Activated CD8-positive, alpha-beta T cell treated with anti-CD3 and anti-CD28 coated beads, Interleukin-2, amount 10 ng/mL, durations not matched to agents 7 days and 5 days (primary cell): ENCODE measurements around the gene RGS9. TPM values are rescaled to one million over a fixed set of nuclear protein-coding genes. Genes with fewer than 3 reads are reported as not detected.

Source experiments
- ATAC-seq: fragments of 150-1000 bp; cut with Tn5 transposase; one replicate; pipeline ENCODE4 v1.10.0; 2021; ENCODE audit warnings: moderate library complexity
- CTCF ChIA-PET: fragments of 350-600 bp; sonication (Branson Sonifier 250); formaldehyde crosslinking; loops from one replicate; lab custom pipeline; 2021; ENCODE audit warnings: antibody characterized with exemption; lab: Charles Lee
- POLR2A ChIA-PET: fragments of 350-600 bp; sonication (Branson Sonifier 250); formaldehyde crosslinking; loops from one replicate; lab custom pipeline; 2021; ENCODE audit warnings: antibody characterized with exemption; lab: Charles Lee
- DNase-seq: peaks from one replicate; pipeline ENCODE4 v3.0.0-alpha.2; 2020
- H3K27ac Mint-ChIP-seq: one replicate; pipeline ENCODE4 v1.8.0; 2021; ENCODE audit warnings: mild to moderate bottlenecking, mixed read lengths
- H3K27me3 Mint-ChIP-seq: one replicate; pipeline ENCODE4 v1.8.0; 2021; ENCODE audit warnings: low read depth, mixed read lengths
- H3K36me3 Mint-ChIP-seq: one replicate; pipeline ENCODE4 v1.8.0; 2021; ENCODE audit warnings: low read depth, mixed read lengths
- H3K4me1 Mint-ChIP-seq: one replicate; pipeline ENCODE4 v1.8.0; 2021; ENCODE audit warnings: low read depth, mixed read lengths
- H3K4me3 Mint-ChIP-seq: one replicate; pipeline ENCODE4 v1.8.0; 2021; ENCODE audit warnings: mild to moderate bottlenecking, mixed read lengths
- H3K9me3 Mint-ChIP-seq: one replicate; pipeline ENCODE4 v1.8.0; 2022; ENCODE audit warnings: mixed read lengths; ENCODE audit not compliant: insufficient read depth
- total RNA-seq, 2 experiments: library from RNA; stranded (reverse); gene quantifications; one replicate each; pipeline ENCODE4 v1.2.3, GENCODE V29; 2021

RGS9 gene
- total RNA-seq, 2 experiments from 2014 or later = 4.8 to 5.7 TPM

GRCh38 chr17:65236321-65236720 lies 99.2 kb downstream of the RGS9 start:
- DNase-seq = no peak
- ATAC-seq = no peak
- H3K36me3 Mint-ChIP-seq = no peaks in the 10 kb centered on the region
- no peak overlapping the region for H3K27ac Mint-ChIP-seq
- H3K4me3 Mint-ChIP-seq = no peak overlapping the region
- ChIA-PET POLR2A (no interaction called here), CTCF (interaction anchor here (0.9 kb wide), 1 partner anchor 295 kb away, joined by 3 read pairs; no protein-coding TSS in a partner anchor)
- H3K4me1 Mint-ChIP-seq = peaks cover 10% of the 10 kb centered on the region
- H3K9me3 Mint-ChIP-seq = no peaks in the 10 kb centered on the region
- H3K27me3 Mint-ChIP-seq = peaks cover 31% of the 10 kb centered on the region

- DNase-seq (no peak), ATAC-seq (peak; percentile 86)
- POLR2A ChIA-PET = no interaction called here
- Mint-ChIP-seq H3K4me3 (no peak overlapping the region), H3K36me3 (no peaks in the 10 kb centered on the region), H3K27ac (no peak overlapping the region), H3K4me1 (peaks cover 22% of the 10 kb centered on the region), H3K9me3 (no peaks in the 10 kb centered on the region), H3K27me3 (peaks cover 27% of the 10 kb centered on the region)
- CTCF ChIA-PET = interaction anchor here (1.1 kb wide), 1 partner anchor 51 kb away, joined by 4 read pairs; no protein-coding TSS in a partner anchor
Measured at GRCh38 chr17:65243838-65244625, 106.9 kb downstream of the RGS9 start.

- no peak for ATAC-seq
- no peaks in the 10 kb centered on the region for H3K36me3 Mint-ChIP-seq
- peaks cover 22% of the 10 kb centered on the region for H3K4me1 Mint-ChIP-seq
- CTCF ChIA-PET = no interaction called here
- POLR2A ChIA-PET = no interaction called here
- no peaks in the 10 kb centered on the region for H3K9me3 Mint-ChIP-seq
- no peak for DNase-seq
- no peak overlapping the region for H3K4me3 Mint-ChIP-seq
- peaks cover 31% of the 10 kb centered on the region for H3K27me3 Mint-ChIP-seq
- no peak overlapping the region for H3K27ac Mint-ChIP-seq
Measured at GRCh38 chr17:65246252-65246651, 109.1 kb downstream of the RGS9 start.

GRCh38 chr17:65249774-65250173 lies 112.6 kb downstream of the RGS9 start:
- Mint-ChIP-seq H3K27me3 (peaks cover 48% of the 10 kb centered on the region), H3K9me3 (no peaks in the 10 kb centered on the region), H3K36me3 (no peaks in the 10 kb centered on the region), H3K27ac (no peak overlapping the region), H3K4me1 (peaks cover 12% of the 10 kb centered on the region), H3K4me3 (no peak overlapping the region)
- no peak for DNase-seq
- no peak for ATAC-seq
- CTCF ChIA-PET = no interaction called here
- POLR2A ChIA-PET = no interaction called here

- Mint-ChIP-seq H3K36me3 (peaks cover 3% of the 10 kb centered on the region), H3K9me3 (peaks cover 10% of the 10 kb centered on the region), H3K4me1 (no peaks in the 10 kb centered on the region), H3K27me3 (peaks cover 30% of the 10 kb centered on the region), H3K4me3 (no peak overlapping the region), H3K27ac (no peak overlapping the region)
- DNase-seq (no peak), ATAC-seq (no peak)
- ChIA-PET POLR2A (no interaction called here), CTCF (interaction anchor here (0.6 to 1.3 kb wide), 3 partner anchors 9 to 40 kb away, joined by 3 read pairs; no protein-coding TSS in a partner anchor)
Measured at GRCh38 chr17:65254166-65254565, 117.0 kb downstream of the RGS9 start.

GRCh38 chr17:65259281-65259680 lies 122.1 kb downstream of the RGS9 start:
- no peak overlapping the region for H3K4me3 Mint-ChIP-seq
- H3K36me3 Mint-ChIP-seq = peaks cover 5% of the 10 kb centered on the region
- ChIA-PET POLR2A (no interaction called here), CTCF (no interaction called here)
- DNase-seq (no peak), ATAC-seq (no peak)
- H3K27me3 Mint-ChIP-seq = peaks cover 11% of the 10 kb centered on the region
- peaks cover 10% of the 10 kb centered on the region for H3K9me3 Mint-ChIP-seq
- peaks cover 30% of the 10 kb centered on the region for H3K4me1 Mint-ChIP-seq
- H3K27ac Mint-ChIP-seq = no peak overlapping the region

GRCh38 chr17:65259696-65260485 lies 122.7 kb downstream of the RGS9 start:
- DNase-seq = no peak

GRCh38 chr17:65260626-65261025 lies 123.5 kb downstream of the RGS9 start:
- peaks cover 9% of the 10 kb centered on the region for H3K9me3 Mint-ChIP-seq
- no peak for DNase-seq
- ChIA-PET CTCF (interaction anchor here (6.8 kb wide), 1 partner anchor 30 kb away, joined by 39 read pairs; no protein-coding TSS in a partner anchor), POLR2A (no interaction called here)
- H3K36me3 Mint-ChIP-seq = peaks cover 5% of the 10 kb centered on the region
- ATAC-seq = no peak
- H3K27me3 Mint-ChIP-seq = peaks cover 11% of the 10 kb centered on the region
- H3K4me1 Mint-ChIP-seq = peaks cover 41% of the 10 kb centered on the region
- H3K27ac Mint-ChIP-seq = no peak overlapping the region
- no peak overlapping the region for H3K4me3 Mint-ChIP-seq

More at GRCh38 chr17:65259696-65260485, 122.7 kb downstream of the RGS9 start:
- peaks cover 10% of the 10 kb centered on the region for H3K9me3 Mint-ChIP-seq
- peaks cover 11% of the 10 kb centered on the region for H3K27me3 Mint-ChIP-seq
- CTCF ChIA-PET = interaction anchor here (6.8 kb wide), 1 partner anchor 29 kb away, joined by 39 read pairs; no protein-coding TSS in a partner anchor
- no peak overlapping the region for H3K27ac Mint-ChIP-seq
- no peak overlapping the region for H3K4me3 Mint-ChIP-seq
- peaks cover 34% of the 10 kb centered on the region for H3K4me1 Mint-ChIP-seq
- no peak for ATAC-seq
- POLR2A ChIA-PET = no interaction called here
- H3K36me3 Mint-ChIP-seq = peaks cover 5% of the 10 kb centered on the region

GRCh38 chr17:65261152-65261551 lies 124.0 kb downstream of the RGS9 start:
- DNase-seq (no peak), ATAC-seq (no peak)
- Mint-ChIP-seq H3K4me1 (peaks cover 46% of the 10 kb centered on the region), H3K9me3 (peaks cover 4% of the 10 kb centered on the region), H3K27ac (no peak overlapping the region), H3K27me3 (peaks cover 11% of the 10 kb centered on the region), H3K4me3 (no peak overlapping the region), H3K36me3 (peaks cover 7% of the 10 kb centered on the region)
- CTCF ChIA-PET = interaction anchor here (6.8 kb wide), 1 partner anchor 30 kb away, joined by 39 read pairs; no protein-coding TSS in a partner anchor
- POLR2A ChIA-PET = no interaction called here

- Mint-ChIP-seq H3K27me3 (peaks cover 15% of the 10 kb centered on the region), H3K4me1 (peaks cover 46% of the 10 kb centered on the region), H3K27ac (peak overlapping the region; percentile 29), H3K36me3 (peaks cover 6% of the 10 kb centered on the region), H3K4me3 (peak overlapping the region; percentile 24), H3K9me3 (peaks cover 4% of the 10 kb centered on the region)
- peak; percentile 64 for ATAC-seq
- ChIA-PET POLR2A (no interaction called here), CTCF (interaction anchor here (6.8 kb wide), 1 partner anchor 31 kb away, joined by 39 read pairs; no protein-coding TSS in a partner anchor)
- DNase-seq = no peak
Measured at GRCh38 chr17:65261682-65262636, 124.8 kb downstream of the RGS9 start.

- peaks cover 15% of the 10 kb centered on the region for H3K27me3 Mint-ChIP-seq
- DNase-seq (no peak), ATAC-seq (peak; percentile 69)
- H3K36me3 Mint-ChIP-seq = peaks cover 6% of the 10 kb centered on the region
- peaks cover 9% of the 10 kb centered on the region for H3K9me3 Mint-ChIP-seq
- no peak overlapping the region for H3K4me3 Mint-ChIP-seq
- CTCF ChIA-PET = interaction anchor here (6.8 kb wide), 1 partner anchor 34 kb away, joined by 39 read pairs; no protein-coding TSS in a partner anchor
- peaks cover 46% of the 10 kb centered on the region for H3K4me1 Mint-ChIP-seq
- POLR2A ChIA-PET = interaction anchor here (1.0 kb wide), 1 partner anchor 294 kb away, joined by 4 read pairs; no protein-coding TSS in a partner anchor
- no peak overlapping the region for H3K27ac Mint-ChIP-seq
Measured at GRCh38 chr17:65265276-65265675, 128.1 kb downstream of the RGS9 start.
